HUDEP-2 (cell line): ENCODE measurements around the gene PTPRN2.

Experiments
- DNase-seq, 76 experiments: peaks; one replicate each; lab custom pipeline; 2025; ENCODE audit not compliant: unreplicated experiment in 76 of 76; lab: John Stamatoyannopoulos, UW

The PTPRN2 gene

GRCh38 chr7:158003441-158004122 is 584.0 kb downstream of the PTPRN2 start:
- DNase-seq: no peak

GRCh38 chr7:158002486-158003080 is 585.0 kb downstream of the PTPRN2 start:
- DNase-seq: no peak

- no peak for DNase-seq
Measured at GRCh38 chr7:158001621-158002320, 585.9 kb downstream of the PTPRN2 start.

GRCh38 chr7:158001003-158001402 is 586.6 kb downstream of the PTPRN2 start:
- DNase-seq: no peak

- no peak for DNase-seq
Measured at GRCh38 chr7:158000160-158000559, 587.5 kb downstream of the PTPRN2 start.

- no peak for DNase-seq
Measured at GRCh38 chr7:157998884-157999552, 588.6 kb downstream of the PTPRN2 start.

- no peak for DNase-seq
Measured at GRCh38 chr7:157997471-157997870, 590.2 kb downstream of the PTPRN2 start.

- no peak for DNase-seq
Measured at GRCh38 chr7:157997080-157997440, 590.6 kb downstream of the PTPRN2 start.

GRCh38 chr7:157996359-157997079 is 591.1 kb downstream of the PTPRN2 start:
- DNase-seq: no peak

GRCh38 chr7:157995815-157996214 is 591.8 kb downstream of the PTPRN2 start:
- DNase-seq: no peak

GRCh38 chr7:157994319-157994718 is 593.3 kb downstream of the PTPRN2 start:
- DNase-seq: no peak

GRCh38 chr7:157993406-157994105 is 594.1 kb downstream of the PTPRN2 start:
- no peak for DNase-seq

- no peak for DNase-seq
Measured at GRCh38 chr7:157992511-157993160, 595.0 kb downstream of the PTPRN2 start.

- no peak for DNase-seq
Measured at GRCh38 chr7:157991761-157992160, 595.9 kb downstream of the PTPRN2 start.

GRCh38 chr7:157991351-157991750 is 596.3 kb downstream of the PTPRN2 start:
- no peak for DNase-seq

- no peak for DNase-seq
Measured at GRCh38 chr7:157990881-157991250, 596.8 kb downstream of the PTPRN2 start.

GRCh38 chr7:157990226-157990880 is 597.3 kb downstream of the PTPRN2 start:
- DNase-seq: no peak

GRCh38 chr7:157989589-157989988 is 598.0 kb downstream of the PTPRN2 start:
- DNase-seq: no peak

GRCh38 chr7:157987906-157988305 is 599.7 kb downstream of the PTPRN2 start:
- DNase-seq: no peak
